ENCODE results near the gene CLPSL1.

The CLPSL1 gene

GRCh38 chr6:35795453-35796071, 14.7 kb downstream of the CLPSL1 start:
- no peak for DNase-seq (ENCODE audit: insufficient read length, low spot score)

GRCh38 chr6:35796236-35796635, 15.4 kb downstream of the CLPSL1 start:
- FAIRE-seq (no peak), DNase-seq (ENCODE audit: insufficient read length, low spot score) (no peak)
- TF ChIP-seq CTCF (IDR thresholded peaks at IDR 0.05; ENCODE audit: insufficient read depth, missing control alignments), result no peak

More at GRCh38 chr6:35795453-35796071, 14.7 kb downstream of the CLPSL1 start:
- TF ChIP-seq CTCF (IDR thresholded peaks at IDR 0.05; ENCODE audit: insufficient read depth, missing control alignments), result no peak
- FAIRE-seq, result no peak

GRCh38 chr6:35797837-35798526, 17.2 kb downstream of the CLPSL1 start:
- FAIRE-seq (no peak), DNase-seq (ENCODE audit: insufficient read length, low spot score) (no peak)
- no peak for TF ChIP-seq CTCF (IDR thresholded peaks at IDR 0.05; ENCODE audit: insufficient read depth, missing control alignments)

GRCh38 chr6:35798706-35799105, 17.9 kb downstream of the CLPSL1 start:
- FAIRE-seq (no peak), DNase-seq (ENCODE audit: insufficient read length, low spot score) (no peak)
- TF ChIP-seq CTCF (IDR thresholded peaks at IDR 0.05; ENCODE audit: insufficient read depth, missing control alignments), result no peak

GRCh38 chr6:35801148-35801547, 20.3 kb downstream of the CLPSL1 start:
- DNase-seq (ENCODE audit: insufficient read length, low spot score), result no peak
- no peak for FAIRE-seq
- no peak for TF ChIP-seq CTCF (IDR thresholded peaks at IDR 0.05; ENCODE audit: insufficient read depth, missing control alignments)

GRCh38 chr6:35804996-35805736, 24.3 kb downstream of the CLPSL1 start, which contains the start of gene LHFPL5:
TSS of gene LHFPL5 (plus strand) at chr6:35805352. CDS start at chr6:35805671, 319 bp downstream.
- FAIRE-seq (no peak), DNase-seq (ENCODE audit: insufficient read length, low spot score) (peak; percentile 89)
- peak; percentile 0 for TF ChIP-seq CTCF (IDR thresholded peaks at IDR 0.05; ENCODE audit: insufficient read depth, missing control alignments)
